HepG2 (cell line): ENCODE data around the gene ADGRD1. TPM values are rescaled to one million over a fixed set of nuclear protein-coding genes. Genes with fewer than 3 reads are reported as not detected.

Experiments used
- ATAC-seq: fragments of 200-7000 bp; cut with Tn5 transposase; 3 replicates; pipeline ENCODE4 v1.9.1; 2020; ENCODE audit warnings: mild to moderate bottlenecking, moderate library complexity
- BruUV-seq: library from RNA; stranded (reverse); fragments of 400-500 nt; replicated peaks from 2 replicates; lab custom pipeline; 2021; lab: Mats Ljungman, UMichigan
- CTCF ChIA-PET: fragments of 300-600 bp; formaldehyde crosslinking; extraction: SDS; loops from one replicate; lab custom pipeline; 2021; ENCODE audit warnings: low total read pairs, inconsistent platforms, low intra/inter-chr PET ratio; lab: Yijun Ruan, JAX
- POLR2A ChIA-PET: fragments of 350-600 bp; sonication (Branson Sonifier 250); formaldehyde crosslinking; loops from one replicate; lab custom pipeline; 2020; ENCODE audit warnings: antibody characterized with exemption, inconsistent platforms; lab: Yijun Ruan, JAX
- DNase-seq: peaks from one replicate; pipeline ENCODE4 v3.0.0-alpha.2; 2015; ENCODE audit warnings: low spot score
- FAIRE-seq: peaks from 3 replicates; lab custom pipeline; 2011; peaks lifted over from hg19 to GRCh38; lab: Jason Lieb, UNC
- H2AFZ ChIP-seq: one replicate; pipeline ENCODE4 v1.6.1; 2011; ENCODE audit warnings: low read length, inconsistent platforms
- H3K27ac ChIP-seq: fragments of 300-600 bp; 3 replicates; pipeline ENCODE4 v1.8.0; 2011; ENCODE audit warnings: mixed run types, mild to moderate bottlenecking, mixed read lengths, low read length, inconsistent platforms; ENCODE audit not compliant: insufficient read depth; ENCODE audit errors: extremely low read length
- H3K27me3 ChIP-seq, 2 experiments: fragments of 200-600 bp in 1 of 2; 2 replicates in 1 of 2; 3 replicates in 1 of 2; pipeline versions ENCODE4 v1.6.0 to v1.8.0; 2011; ENCODE audit warnings: low read length in 2 of 2, mild to moderate bottlenecking in 2 of 2, moderate library complexity in 2 of 2, inconsistent platforms in 1 of 2; ENCODE audit not compliant: insufficient read depth in 2 of 2, control insufficient read depth in 1 of 2
- H3K36me3 ChIP-seq, 2 experiments: fragments of 200-600 bp in 1 of 2; replicated peaks in 1 of 2; 2 replicates in 1 of 2; 3 replicates in 1 of 2; pipeline versions ENCODE4 v1.5.1 to v1.8.0; 2011; ENCODE audit warnings: low read length in 2 of 2, inconsistent platforms in 1 of 2; ENCODE audit not compliant: insufficient read depth in 2 of 2, control insufficient read depth in 1 of 2
- H3K4me1 ChIP-seq: 2 replicates; pipeline ENCODE4 v1.5.1; 2012; ENCODE audit warnings: low read length, inconsistent platforms; ENCODE audit not compliant: insufficient read depth
- H3K4me2 ChIP-seq: 2 replicates; pipeline ENCODE4 v1.6.0; 2011; ENCODE audit warnings: low read depth, low read length, inconsistent platforms
- H3K4me3 ChIP-seq, 3 experiments: fragments of 200-600 bp in 1 of 3; sonication (generic), shearing (Covaris generic) in 1 of 3; replicated peaks in 1 of 3; 2 replicates each; pipeline ENCODE4 v1.5.1; 2011 to 2016; ENCODE audit warnings: low read length in 3 of 3, inconsistent platforms in 2 of 3, low read depth in 2 of 3, mild to moderate bottlenecking in 2 of 3, control low read depth in 1 of 3, mixed read lengths in 1 of 3; ENCODE audit not compliant: insufficient read depth in 1 of 3
- H3K79me2 ChIP-seq: one replicate; pipeline ENCODE4 v1.6.1; 2011; ENCODE audit warnings: low read length, inconsistent platforms; ENCODE audit not compliant: insufficient read depth
- H3K9ac ChIP-seq: 2 replicates; pipeline ENCODE4 v1.6.0; 2011; ENCODE audit warnings: mild to moderate bottlenecking, low read depth, low read length, inconsistent platforms; ENCODE audit not compliant: insufficient read depth
- H3K9me3 ChIP-seq: 2 replicates; pipeline ENCODE4 v1.5.1; 2012; ENCODE audit warnings: mild to moderate bottlenecking, low read length
- H4K20me1 ChIP-seq: 2 replicates; pipeline ENCODE4 v1.6.0; 2011; ENCODE audit warnings: inconsistent platforms, mild to moderate bottlenecking, low read length, moderate library complexity; ENCODE audit not compliant: insufficient read depth
- ATF4 ChIP-seq, 2 experiments: fragments of 450-650 bp in 1 of 2; sonication (generic) in 1 of 2; formaldehyde crosslinking; IDR thresholded peaks; 2 replicates each; pipeline versions ENCODE4 v1.5.0 to v1.8.0; 2020 to 2022; ENCODE audit warnings: mild to moderate bottlenecking in 1 of 2, missing genetic modification reagents in 1 of 2
- FOXA3 ChIP-seq: IDR thresholded peaks from 2 replicates; pipeline ENCODE4 v1.6.1; 2016; ENCODE audit warnings: missing genetic modification reagents, missing compliant biosample characterization
- GABPB1 ChIP-seq: IDR thresholded peaks from 2 replicates; pipeline ENCODE4 v1.6.1; 2016; ENCODE audit warnings: mild to moderate bottlenecking, missing genetic modification reagents, moderate library complexity, missing compliant biosample characterization
- GTF2F1 ChIP-seq: fragments of 150-350 bp; IDR thresholded peaks from 2 replicates; pipeline ENCODE4 v1.6.1; 2014; ENCODE audit warnings: low read length
- HHEX ChIP-seq: IDR thresholded peaks from 2 replicates; pipeline ENCODE4 v1.6.1; 2016; ENCODE audit warnings: control low read depth
- HMGA1 ChIP-seq: sonication (generic); formaldehyde crosslinking; conservative IDR thresholded peaks from 2 replicates; pipeline ENCODE4 v1.4.0; 2020; ENCODE audit warnings: missing genetic modification reagents
- HOXD1 ChIP-seq: sonication (generic); formaldehyde crosslinking; IDR thresholded peaks from 2 replicates; pipeline ENCODE4 v1.5.0; 2020; ENCODE audit warnings: missing genetic modification reagents
- MBNL3 ChIP-seq: fragments of 250-450 bp; sonication (Bioruptor Pico); conservative IDR thresholded peaks from 2 replicates; pipeline ENCODE4 v1.8.0; 2022; ENCODE audit warnings: mild to moderate bottlenecking, inconsistent platforms
- MXD1 ChIP-seq: sonication (generic); formaldehyde crosslinking; IDR thresholded peaks from 2 replicates; pipeline ENCODE4 v1.4.0; 2020; ENCODE audit warnings: mild to moderate bottlenecking, missing genetic modification reagents
- NR2C2 ChIP-seq: sonication (generic); formaldehyde crosslinking; IDR thresholded peaks from 2 replicates; pipeline ENCODE4 v1.4.0; 2020; ENCODE audit warnings: missing genetic modification reagents, mild to moderate bottlenecking, moderate library complexity, borderline replicate concordance
- POGZ ChIP-seq: sonication (generic); formaldehyde crosslinking; IDR thresholded peaks from 2 replicates; pipeline ENCODE4 v1.4.0; 2020; ENCODE audit warnings: mild to moderate bottlenecking, missing genetic modification reagents
- RBM22 ChIP-seq: fragments of 200-400 bp; formaldehyde crosslinking; optimal IDR thresholded peaks from 2 replicates; pipeline ENCODE3; 2017; ENCODE audit warnings: mild to moderate bottlenecking, low read length, moderate library complexity
- ZMYM2 ChIP-seq: sonication (generic); formaldehyde crosslinking; IDR thresholded peaks from 2 replicates; pipeline ENCODE4 v1.8.0; 2022; ENCODE audit warnings: mild to moderate bottlenecking, missing genetic modification reagents
- ZNF12 ChIP-seq: sonication (generic); formaldehyde crosslinking; IDR thresholded peaks from 2 replicates; pipeline ENCODE4 v1.5.0; 2020; ENCODE audit warnings: missing genetic modification reagents
- ZNF552 ChIP-seq: sonication (generic); formaldehyde crosslinking; IDR thresholded peaks from 2 replicates; pipeline ENCODE4 v1.9.0; 2022; ENCODE audit warnings: missing genetic modification reagents, mild to moderate bottlenecking, borderline replicate concordance
- ZNF556 ChIP-seq: sonication (generic); formaldehyde crosslinking; IDR thresholded peaks from 2 replicates; pipeline ENCODE4 v1.4.0; 2020; ENCODE audit warnings: mild to moderate bottlenecking, missing genetic modification reagents, borderline replicate concordance
- ZNF567 ChIP-seq: sonication (generic); formaldehyde crosslinking; IDR thresholded peaks from 2 replicates; pipeline ENCODE4 v1.8.1; 2023; ENCODE audit warnings: mild to moderate bottlenecking, missing genetic modification reagents, borderline replicate concordance
- ZNF589 ChIP-seq: sonication (generic); formaldehyde crosslinking; conservative IDR thresholded peaks from 2 replicates; pipeline ENCODE4 v1.8.0; 2022; ENCODE audit warnings: mild to moderate bottlenecking, moderate library complexity, missing genetic modification reagents
- ZNF83 ChIP-seq: sonication (generic); formaldehyde crosslinking; IDR thresholded peaks from 2 replicates; pipeline ENCODE4 v1.4.0; 2020; ENCODE audit warnings: missing genetic modification reagents, mild to moderate bottlenecking, borderline replicate concordance
- ZNF879 ChIP-seq: sonication (generic); formaldehyde crosslinking; IDR thresholded peaks from 2 replicates; pipeline ENCODE4 v1.8.1; 2023; ENCODE audit warnings: missing genetic modification reagents
- WGBS: methylation state at CpG from one replicate; pipeline ENCODE4 v1.1.6; 2017; ENCODE audit warnings: low lambda C conversion rate; 5-methylcytosine and 5-hydroxymethylcytosine counted together
- in situ Hi-C: cut with HindIII; loops from 2 replicates; pipeline ENCODE4 v1.10.0; 2017; ENCODE audit warnings: low pct_unique_long_range_greater_than_20kb; ENCODE audit not compliant: extremely low pct_ligation_motif_present
- intact Hi-C: fragments of 100-400 bp; cut with micrococcal nuclease; formaldehyde crosslinking; loops from one replicate; pipeline ENCODE4 v1.10.0; 2022; ENCODE audit not compliant: unreplicated experiment
- polyA plus RNA-seq, 8 experiments: library from polyadenylated mRNA; depleted of rRNA in 3 of 8; stranded (reverse) in 7 of 8; unstranded in 1 of 8; fragments of >200 nt; fragmentation: Illumina TruSeq in 4 of 8; extraction: Trizol in 4 of 8; gene quantifications; 2 replicates each; pipeline versions ENCODE4 v1.2.1 to v1.2.3, GENCODE V29; 2011 to 2016; ENCODE audit warnings: low read depth in 4 of 8, missing spikeins in 1 of 8, mixed read lengths in 1 of 8; ENCODE audit not compliant: insufficient read depth in 1 of 8
- total RNA-seq, 5 experiments: library from RNA; depleted of rRNA; stranded (reverse); fragments of >200 nt; fragmentation: Illumina TruSeq; extraction: Trizol; gene quantifications; 2 replicates each; pipeline ENCODE4 v1.2.3, GENCODE V29; 2016; ENCODE audit warnings: low read depth in 1 of 5
- TF ChIP-seq, protein P1 (sequence below): sonication (generic); formaldehyde crosslinking; IDR thresholded peaks from 2 replicates; pipeline ENCODE4 v1.9.0; 2022; ENCODE audit warnings: low read depth, missing genetic modification reagents

ADGRD1 gene
- total and polyA plus RNA-seq, 2 of the 13 experiments (the other 11 are each of a cell fraction or from before 2014, with no cell fraction given), result 0.46 to 12.4 TPM

DNA sequence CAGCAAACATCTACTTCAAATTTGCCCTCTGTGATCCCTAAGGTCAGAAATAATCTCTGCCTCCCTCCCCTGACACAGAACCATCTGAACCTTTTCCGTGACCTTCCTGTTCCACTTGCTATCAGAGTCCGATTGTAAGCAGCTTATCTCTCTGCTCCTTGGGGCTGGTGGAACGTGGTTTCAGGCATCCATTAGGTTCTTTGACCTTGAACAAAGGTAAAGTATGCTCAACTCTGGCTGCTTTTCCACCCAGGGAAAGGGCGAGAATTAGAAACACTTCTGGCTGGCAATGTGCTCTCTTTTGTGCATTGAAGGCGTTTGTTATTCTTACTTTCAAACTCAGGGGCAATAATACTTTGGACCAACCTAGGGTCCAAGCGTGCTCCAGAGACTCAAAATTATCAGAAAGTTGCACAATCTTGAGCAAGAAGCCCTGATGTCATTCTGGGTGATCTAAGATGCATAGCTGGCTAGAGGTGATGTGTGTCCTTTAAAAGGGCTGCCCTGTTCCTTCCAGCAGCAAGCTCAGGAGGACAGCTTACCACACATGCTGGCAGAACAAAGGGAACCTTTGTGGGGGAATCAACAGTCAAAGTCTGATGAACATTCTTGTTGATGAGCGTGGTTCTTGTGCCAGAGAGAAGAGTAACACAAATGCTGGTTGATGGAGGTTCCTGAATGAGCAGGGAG lies 29.8 kb downstream of the ADGRD1 start:
- no peaks in the 10 kb centered on the region for H4K20me1 ChIP-seq
- H3K27me3 ChIP-seq, result no peaks in the 10 kb centered on the region
- DNase-seq, result peak; percentile 91
- in situ Hi-C loops, result no loop called here
- peak overlapping the region; percentile 60 for H3K4me2 ChIP-seq
- peak overlapping the region in 1 of 3 experiments; percentile 9; a peak in 1 of 6 replicates for H3K4me3 ChIP-seq
- peak; percentile 97 for FAIRE-seq
- ChIA-PET POLR2A (interaction anchor here (1.1 to 3.9 kb wide), 13 partner anchors 8 to 109 kb away, joined by 3 to 45 read pairs (median 5); partner anchors contain the start of gene ADGRD1), CTCF (no interaction called here)
- peak; percentile 85 for ATAC-seq
- H3K9ac ChIP-seq, result peak overlapping the region; percentile 62
- H3K4me1 ChIP-seq, result peaks cover 91% of the 10 kb centered on the region
- intact Hi-C loops, result loop anchor here (1.0 to 5.0 kb wide), 2 partner anchors 29 to 66 kb away; no protein-coding TSS in a partner anchor
- no peaks in the 10 kb centered on the region for H3K9me3 ChIP-seq
- H3K27ac ChIP-seq, result peak overlapping the region; percentile 92
- H2AFZ ChIP-seq, result no peak overlapping the region
- no TSS peak for BruUV-seq
- H3K79me2 ChIP-seq, result no peaks in the 10 kb centered on the region
- 2% methylated on average over 7 of the region's 7 CpGs for WGBS
- H3K36me3 ChIP-seq, result no peaks in the 10 kb centered on the region
- TF ChIP-seq ZMYM2 (CRISPR knock-in tag), result peak; percentile 83
- peak; percentile 53; the same call in 1 of the 2 replicates for TF ChIP-seq ZNF556 (CRISPR knock-in tag)
- TF ChIP-seq ATF4 (CRISPR knock-in tag; IDR thresholded peaks at IDR 0.05), result no peak
- TF ChIP-seq MBNL3 (CRISPR knock-in tag), result no peak
- TF ChIP-seq POGZ (CRISPR knock-in tag), result peak; percentile 71
- TF ChIP-seq FOXA3 (CRISPR knock-in tag), result 0 out of 2 replicates have a peak, but pooled peaks have one; percentile 4
- no peak for TF ChIP-seq HOXD1 (CRISPR knock-in tag)
- TF ChIP-seq RBM22, result no peak
- 0 out of 2 replicates have a peak, but pooled peaks have one; percentile 12 for TF ChIP-seq ZNF552 (CRISPR knock-in tag)
- TF ChIP-seq GTF2F1, result no peak
- TF ChIP-seq HHEX (CRISPR knock-in tag), result peak; percentile 17; the same call in 1 of the 2 replicates
- TF ChIP-seq ZNF83 (CRISPR knock-in tag), result no peak
- TF ChIP-seq ZNF567 (CRISPR knock-in tag), result no peak
- TF ChIP-seq, protein P1, sequence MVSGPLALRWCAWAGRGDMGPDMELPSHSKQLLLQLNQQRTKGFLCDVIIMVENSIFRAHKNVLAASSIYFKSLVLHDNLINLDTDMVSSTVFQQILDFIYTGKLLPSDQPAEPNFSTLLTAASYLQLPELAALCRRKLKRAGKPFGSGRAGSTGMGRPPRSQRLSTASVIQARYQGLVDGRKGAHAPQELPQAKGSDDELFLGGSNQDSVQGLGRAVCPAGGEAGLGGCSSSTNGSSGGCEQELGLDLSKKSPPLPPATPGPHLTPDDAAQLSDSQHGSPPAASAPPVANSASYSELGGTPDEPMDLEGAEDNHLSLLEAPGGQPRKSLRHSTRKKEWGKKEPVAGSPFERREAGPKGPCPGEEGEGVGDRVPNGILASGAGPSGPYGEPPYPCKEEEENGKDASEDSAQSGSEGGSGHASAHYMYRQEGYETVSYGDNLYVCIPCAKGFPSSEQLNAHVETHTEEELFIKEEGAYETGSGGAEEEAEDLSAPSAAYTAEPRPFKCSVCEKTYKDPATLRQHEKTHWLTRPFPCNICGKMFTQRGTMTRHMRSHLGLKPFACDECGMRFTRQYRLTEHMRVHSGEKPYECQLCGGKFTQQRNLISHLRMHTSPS (CRISPR knock-in tag), result peak; percentile 43; the same call in 1 of the 2 replicates
- no peak for TF ChIP-seq MXD1
- TF ChIP-seq GABPB1 (CRISPR knock-in tag), result no peak
- TF ChIP-seq HMGA1 (CRISPR knock-in tag), result no peak
- 0 out of 2 replicates have a peak, but pooled peaks have one; percentile 35 for TF ChIP-seq ZNF589 (CRISPR knock-in tag)
- peak; percentile 96 for TF ChIP-seq ZNF12 (CRISPR knock-in tag)
- TF ChIP-seq NR2C2 (CRISPR knock-in tag), result peak; percentile 53; the same call in 1 of the 2 replicates
- no peak for TF ChIP-seq ZNF879
